ENCODE data around the gene CPPED1.

CPPED1 gene

GRCh38 chr16:12646490-12647274, 157.0 kb downstream of the CPPED1 start:
- DNase-seq: no peak

- no peak for DNase-seq
Observed at GRCh38 chr16:12646098-12646489, 157.6 kb downstream of the CPPED1 start.

GRCh38 chr16:12643034-12643455, 160.6 kb downstream of the CPPED1 start:
- DNase-seq: no peak

- DNase-seq: no peak
Observed at GRCh38 chr16:12639044-12639443, 164.6 kb downstream of the CPPED1 start.

GRCh38 chr16:12637002-12637401, 166.7 kb downstream of the CPPED1 start:
- DNase-seq: no peak

GRCh38 chr16:12629271-12629670, 174.4 kb downstream of the CPPED1 start:
- DNase-seq: no peak

- DNase-seq: no peak
Observed at GRCh38 chr16:12628536-12628935, 175.2 kb downstream of the CPPED1 start.

- DNase-seq: no peak
Observed at GRCh38 chr16:12627394-12627793, 176.3 kb downstream of the CPPED1 start.

- no peak for DNase-seq
Observed at GRCh38 chr16:12626411-12626810, 177.3 kb downstream of the CPPED1 start.

GRCh38 chr16:12625716-12626115, 178.0 kb downstream of the CPPED1 start:
- DNase-seq: no peak

- no peak for DNase-seq
Observed at GRCh38 chr16:12625068-12625467, 178.6 kb downstream of the CPPED1 start.

GRCh38 chr16:12620150-12620549, 183.5 kb downstream of the CPPED1 start:
- DNase-seq: no peak

- peak; percentile 29 for DNase-seq
Observed at GRCh38 chr16:12618515-12618914, 185.2 kb downstream of the CPPED1 start.

GRCh38 chr16:12617401-12617819, 186.3 kb downstream of the CPPED1 start:
- no peak for DNase-seq

- no peak for DNase-seq
Observed at GRCh38 chr16:12614662-12615278, 188.9 kb downstream of the CPPED1 start.

- no peak for DNase-seq
Observed at GRCh38 chr16:12613992-12614661, 189.6 kb downstream of the CPPED1 start.

GRCh38 chr16:12613131-12613991, 190.3 kb downstream of the CPPED1 start:
- DNase-seq: no peak

GRCh38 chr16:12612598-12613101, 191.0 kb downstream of the CPPED1 start:
- no peak for DNase-seq

- DNase-seq: no peak
Observed at GRCh38 chr16:12611916-12612597, 191.6 kb downstream of the CPPED1 start.

- no peak for DNase-seq
Observed at GRCh38 chr16:12611006-12611477, 192.6 kb downstream of the CPPED1 start.

GRCh38 chr16:12609937-12610699, 193.6 kb downstream of the CPPED1 start:
- no peak for DNase-seq
